C4-2B (cell line): ENCODE data around the gene MYBPH.

Experiments used
- CTCF ChIP-seq: fragments of 450-650 bp; conservative IDR thresholded peaks from 2 replicates; pipeline ENCODE4 v1.5.1; 2017; ENCODE audit warnings: mild to moderate bottlenecking
- ZFX ChIP-seq: fragments of 450-650 bp; IDR thresholded peaks from 2 replicates; pipeline ENCODE4 v1.6.1; 2017

- TF ChIP-seq CTCF (no peak), ZFX (no peak)
Observed at GRCh38 chr1:203126866-203127665, 48.6 kb downstream of the MYBPH start.
